ENCODE measurements around the gene AREG. TPM values are rescaled to one million over a fixed set of nuclear protein-coding genes. Genes with fewer than 3 reads are reported as not detected.

The AREG gene
- total and polyA plus RNA-seq, 2 of the 4 experiments (the other 2 are of a cell fraction): 0.17 to 0.18 TPM

DNA sequence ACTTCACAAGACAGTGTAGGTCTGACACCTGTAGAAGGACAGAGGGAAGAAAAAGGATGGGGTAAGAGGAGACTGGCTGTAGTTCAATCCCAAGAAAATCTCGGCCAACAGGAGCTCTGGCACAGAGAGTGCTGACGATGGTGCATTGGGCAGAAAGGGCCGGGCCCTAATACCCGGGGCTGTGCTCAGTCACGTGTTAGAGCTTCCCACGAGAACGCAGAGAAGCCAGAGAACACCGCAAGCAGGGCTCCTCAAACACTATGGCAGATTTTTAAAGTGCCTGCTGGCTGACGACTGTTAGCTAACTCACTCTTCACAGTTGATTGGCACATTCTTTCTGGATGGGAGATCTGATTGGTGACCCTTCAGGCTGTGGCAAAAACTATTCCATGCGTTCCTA lies 44.5 kb upstream of the AREG start:
- WGBS, 2 experiments (ENCODE audit: extremely low coverage in 2 of 2, insufficient read length in 1 of 2): 84% methylated on average over 5 of the region's 10 CpGs; no CpG with 5 or more reads in 1 of the 2 experiments
- Histone ChIP-seq H2BK120ac (ENCODE audit: low read depth, low read length) (no peak overlapping the region), H3K4me1 (ENCODE audit: control insufficient read depth, insufficient read depth, low read length) (peaks cover 3% of the 10 kb centered on the region; the same call in 1 of the 2 replicates), H2BK20ac (ENCODE audit: low read depth, low read length) (no peak overlapping the region), H2AK9ac (replicated peaks; ENCODE audit: low read depth, low read length, poor library complexity) (no peak overlapping the region), H3K4ac (ENCODE audit: low read depth, low read length) (no peak overlapping the region), H3K56ac (ENCODE audit: extremely low read depth, insufficient read depth, low read length) (no peak overlapping the region), H3K27ac (ENCODE audit: insufficient read depth, low read length) (no peak overlapping the region), H3K9ac (ENCODE audit: low read depth, low read length) (no peak overlapping the region), H3K9me3 (ENCODE audit: control insufficient read depth, insufficient read depth, low read length) (no peaks in the 10 kb centered on the region), H3K14ac (replicated peaks; ENCODE audit: low read depth, low read length) (no peak overlapping the region), H3K79me1 (ENCODE audit: low read depth in 1 of 2, low read length in 2 of 2) (no peaks in the 10 kb centered on the region), H2AK5ac (ENCODE audit: low read depth, low read length) (no peak overlapping the region), H2AFZ (replicated peaks; ENCODE audit: low read length, poor library complexity) (peak overlapping the region; percentile 76), H3K36me3 (ENCODE audit: control insufficient read depth, insufficient read depth, low read length) (no peaks in the 10 kb centered on the region), H4K8ac (ENCODE audit: low read depth in 2 of 2, low read length in 2 of 2) (no peak overlapping the region), H2BK5ac (ENCODE audit: low read depth, low read length, poor library complexity, severe bottlenecking) (no peak overlapping the region), H3K23ac (ENCODE audit: low read depth, low read length) (no peak overlapping the region), H3K18ac (ENCODE audit: low read depth, low read length) (no peak overlapping the region), H4K5ac (ENCODE audit: low read depth, low read length) (no peak overlapping the region), H3K27me3 (ENCODE audit: control insufficient read depth, insufficient read depth, low read length) (no peaks in the 10 kb centered on the region), H4K91ac (ENCODE audit: insufficient read depth, low read depth, low read length) (no peak overlapping the region), H3K9me1 (ENCODE audit: insufficient read depth, low read length) (no peaks in the 10 kb centered on the region), H4K20me1 (ENCODE audit: insufficient read depth, low read length) (no peaks in the 10 kb centered on the region), H3K4me2 (ENCODE audit: low read depth, low read length) (no peak overlapping the region), H2BK15ac (ENCODE audit: low read depth, low read length) (no peak overlapping the region), H3K4me3 (ENCODE audit: insufficient read depth, low read depth, low read length) (no peak overlapping the region)
- in situ Hi-C loops (cut with MboI; ENCODE audit: low sequenced_read_pairs) (no loop called here), dilution Hi-C loops (cut with HindIII; ENCODE audit: low sequenced_read_pairs, unreplicated experiment) (no loop called here), intact Hi-C loops (cut with micrococcal nuclease) (no loop called here)
- no TSS peak for BruUV-seq (replicated peaks)
- CTCF ChIA-PET: no interaction called here
- POLR2A ChIA-PET (ENCODE audit: unreplicated experiment): no interaction called here
- ATAC-seq (ENCODE audit: low read depth) (no peak), DNase-seq (no peak)
- TF ChIP-seq SMC3 (IDR thresholded peaks at IDR 0.05; ENCODE audit: low read depth, low read length) (no peak), RFX5 (IDR thresholded peaks at IDR 0.05; ENCODE audit: low read depth, low read length) (no peak), NFE2L2 (IDR thresholded peaks at IDR 0.05; ENCODE audit: low read depth, low read length) (no peak), BHLHE40 (IDR thresholded peaks at IDR 0.05; ENCODE audit: low read depth, low read length) (no peak), CHD1 (IDR thresholded peaks at IDR 0.05; ENCODE audit: low read depth, low read length) (no peak), CEBPB (IDR thresholded peaks at IDR 0.05; ENCODE audit: low read depth, low read length) (no peak), MXI1 (IDR thresholded peaks at IDR 0.05; ENCODE audit: borderline replicate concordance, low read depth, low read length) (no peak), MAZ (IDR thresholded peaks at IDR 0.05; ENCODE audit: borderline replicate concordance, low read depth, low read length) (no peak)
- TF ChIP-seq, protein P1, sequence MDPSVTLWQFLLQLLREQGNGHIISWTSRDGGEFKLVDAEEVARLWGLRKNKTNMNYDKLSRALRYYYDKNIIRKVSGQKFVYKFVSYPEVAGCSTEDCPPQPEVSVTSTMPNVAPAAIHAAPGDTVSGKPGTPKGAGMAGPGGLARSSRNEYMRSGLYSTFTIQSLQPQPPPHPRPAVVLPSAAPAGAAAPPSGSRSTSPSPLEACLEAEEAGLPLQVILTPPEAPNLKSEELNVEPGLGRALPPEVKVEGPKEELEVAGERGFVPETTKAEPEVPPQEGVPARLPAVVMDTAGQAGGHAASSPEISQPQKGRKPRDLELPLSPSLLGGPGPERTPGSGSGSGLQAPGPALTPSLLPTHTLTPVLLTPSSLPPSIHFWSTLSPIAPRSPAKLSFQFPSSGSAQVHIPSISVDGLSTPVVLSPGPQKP (IDR thresholded peaks at IDR 0.05; ENCODE audit: borderline replicate concordance, low read depth, low read length): no peak
- TF ChIP-seq, protein P2, sequence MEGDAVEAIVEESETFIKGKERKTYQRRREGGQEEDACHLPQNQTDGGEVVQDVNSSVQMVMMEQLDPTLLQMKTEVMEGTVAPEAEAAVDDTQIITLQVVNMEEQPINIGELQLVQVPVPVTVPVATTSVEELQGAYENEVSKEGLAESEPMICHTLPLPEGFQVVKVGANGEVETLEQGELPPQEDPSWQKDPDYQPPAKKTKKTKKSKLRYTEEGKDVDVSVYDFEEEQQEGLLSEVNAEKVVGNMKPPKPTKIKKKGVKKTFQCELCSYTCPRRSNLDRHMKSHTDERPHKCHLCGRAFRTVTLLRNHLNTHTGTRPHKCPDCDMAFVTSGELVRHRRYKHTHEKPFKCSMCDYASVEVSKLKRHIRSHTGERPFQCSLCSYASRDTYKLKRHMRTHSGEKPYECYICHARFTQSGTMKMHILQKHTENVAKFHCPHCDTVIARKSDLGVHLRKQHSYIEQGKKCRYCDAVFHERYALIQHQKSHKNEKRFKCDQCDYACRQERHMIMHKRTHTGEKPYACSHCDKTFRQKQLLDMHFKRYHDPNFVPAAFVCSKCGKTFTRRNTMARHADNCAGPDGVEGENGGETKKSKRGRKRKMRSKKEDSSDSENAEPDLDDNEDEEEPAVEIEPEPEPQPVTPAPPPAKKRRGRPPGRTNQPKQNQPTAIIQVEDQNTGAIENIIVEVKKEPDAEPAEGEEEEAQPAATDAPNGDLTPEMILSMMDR (conservative IDR thresholded peaks at IDR 0.05; ENCODE audit: low read depth, low read length): no peak
- TF ChIP-seq, protein P3, sequence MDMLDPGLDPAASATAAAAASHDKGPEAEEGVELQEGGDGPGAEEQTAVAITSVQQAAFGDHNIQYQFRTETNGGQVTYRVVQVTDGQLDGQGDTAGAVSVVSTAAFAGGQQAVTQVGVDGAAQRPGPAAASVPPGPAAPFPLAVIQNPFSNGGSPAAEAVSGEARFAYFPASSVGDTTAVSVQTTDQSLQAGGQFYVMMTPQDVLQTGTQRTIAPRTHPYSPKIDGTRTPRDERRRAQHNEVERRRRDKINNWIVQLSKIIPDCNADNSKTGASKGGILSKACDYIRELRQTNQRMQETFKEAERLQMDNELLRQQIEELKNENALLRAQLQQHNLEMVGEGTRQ (IDR thresholded peaks at IDR 0.05; ENCODE audit: low read depth, low read length): no peak

Data from IMR-90 (cell line).